Stimulated activated CD8-positive, alpha-beta memory T cell treated with anti-CD3 and anti-CD28 coated beads, Interleukin-7, amount 100 ng/mL, for 1 hour (primary cell): Measurements from ENCODE around the gene SOSTDC1.

ENCODE experiments used
- DNase-seq, 2 donors: peaks; one replicate each; pipeline ENCODE4 v3.0.0-alpha.2; 2020; ENCODE audit warnings: low read depth in 2 of 2

The SOSTDC1 gene

GRCh38 chr7:16419859-16420258, 45.7 kb downstream of the SOSTDC1 start:
- DNase-seq, result no peak

- no peak for DNase-seq
Measured at GRCh38 chr7:16419126-16419525, 46.4 kb downstream of the SOSTDC1 start.

GRCh38 chr7:16417906-16418305, 47.6 kb downstream of the SOSTDC1 start:
- DNase-seq, result no peak

GRCh38 chr7:16416289-16417282, 49.0 kb downstream of the SOSTDC1 start:
- DNase-seq, result no peak

- DNase-seq, result no peak
Measured at GRCh38 chr7:16412274-16413254, 53.0 kb downstream of the SOSTDC1 start.
